Heart left ventricle (tissue), 13 donors: ENCODE data around the gene STAG1.

Source experiments
- POLR2A ChIP-seq, 2 donors: fragments of 450-650 bp; IDR thresholded peaks; one replicate each; pipeline ENCODE4 v1.6.1; 2017; ENCODE audit warnings: antibody characterized with exemption in 2 of 2, mild to moderate bottlenecking in 2 of 2, moderate library complexity in 2 of 2
- TF ChIP-seq, protein P1 (sequence below), 12 donors: fragments of 200-600 bp; sonication (generic) in 4 of 12; IDR thresholded peaks; one replicate each; pipeline versions ENCODE4 v1.5.0 to v1.8.0; 2018 to 2022; ENCODE audit warnings: antibody characterized with exemption in 12 of 12, mild to moderate bottlenecking in 5 of 12
- donor health status: ischemic (EF 13 %, LVEDD 7.1; RV severe dilation, severe dysfunction).
- donor health status: DM: no; HTN: yes; CAD: no.
- donor health status: DM: no; HTN: no; CAD: no.
- donor health status: ischemic (EF 25% LVEDD 6.9; RV normal size, moderate dysfunction).
- donor health status: ischemic (EF 25% LVEDD 5.7; RV mildly dilated, moderate dysfunction).
- donor health status: ischemic (EF 35%, LVEDD 5.7; RV mildly dilated, moderate dysfunction).
- donor health status: nonischemic (EF 11% LVEDD 7.7; RV severe dilation, severe dysfunction).
- donor health status: DM: yes; HTN: yes; CAD: no.
- donor health status: PGD.
- donor health status: ischemic (EF 29% LVEDD 5.4; RV normal size, mild dysfunction).
- donor health status: nonischemic (EF 23%, LVEDD 6.1; RV moderate dilation, normal function).

DNA sequence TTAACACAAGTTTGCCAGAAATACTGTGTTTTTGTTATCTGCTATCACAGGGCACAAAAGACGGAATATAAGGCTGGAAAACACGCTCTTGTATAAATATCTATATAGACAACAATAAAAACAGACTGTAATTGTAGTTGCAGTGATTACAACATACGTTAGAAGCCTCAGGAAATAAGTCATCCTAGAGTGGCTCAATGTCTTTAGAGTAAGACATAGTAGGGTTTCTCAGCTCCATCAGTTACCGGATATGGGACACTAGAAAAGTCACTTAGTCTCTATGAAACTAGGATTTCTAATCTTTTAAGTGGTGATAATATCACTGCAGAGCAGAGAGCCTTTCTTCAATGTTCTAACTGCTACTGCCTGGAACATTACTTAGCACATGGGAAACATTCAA lies 208.8 kb downstream of the STAG1 start:
- TF ChIP-seq POLR2A (IDR thresholded peaks at IDR 0.05): no peak
- TF ChIP-seq, protein P1, sequence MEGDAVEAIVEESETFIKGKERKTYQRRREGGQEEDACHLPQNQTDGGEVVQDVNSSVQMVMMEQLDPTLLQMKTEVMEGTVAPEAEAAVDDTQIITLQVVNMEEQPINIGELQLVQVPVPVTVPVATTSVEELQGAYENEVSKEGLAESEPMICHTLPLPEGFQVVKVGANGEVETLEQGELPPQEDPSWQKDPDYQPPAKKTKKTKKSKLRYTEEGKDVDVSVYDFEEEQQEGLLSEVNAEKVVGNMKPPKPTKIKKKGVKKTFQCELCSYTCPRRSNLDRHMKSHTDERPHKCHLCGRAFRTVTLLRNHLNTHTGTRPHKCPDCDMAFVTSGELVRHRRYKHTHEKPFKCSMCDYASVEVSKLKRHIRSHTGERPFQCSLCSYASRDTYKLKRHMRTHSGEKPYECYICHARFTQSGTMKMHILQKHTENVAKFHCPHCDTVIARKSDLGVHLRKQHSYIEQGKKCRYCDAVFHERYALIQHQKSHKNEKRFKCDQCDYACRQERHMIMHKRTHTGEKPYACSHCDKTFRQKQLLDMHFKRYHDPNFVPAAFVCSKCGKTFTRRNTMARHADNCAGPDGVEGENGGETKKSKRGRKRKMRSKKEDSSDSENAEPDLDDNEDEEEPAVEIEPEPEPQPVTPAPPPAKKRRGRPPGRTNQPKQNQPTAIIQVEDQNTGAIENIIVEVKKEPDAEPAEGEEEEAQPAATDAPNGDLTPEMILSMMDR (IDR thresholded peaks at IDR 0.05): no peak
